LNCAP (cell line): ENCODE results near the gene MYL3.

ENCODE experiments used
- CTCF ChIP-seq: fragments of 450-650 bp; IDR thresholded peaks from 2 replicates; pipeline ENCODE4 v1.5.1; 2017; ENCODE audit warnings: mild to moderate bottlenecking

Gene MYL3

GRCh38 chr3:46853441-46854415 lies 9.5 kb downstream of the MYL3 start:
- TF ChIP-seq CTCF: no peak

- TF ChIP-seq CTCF: no peak
Measured at GRCh38 chr3:46852839-46853355, 10.3 kb downstream of the MYL3 start.

GRCh38 chr3:46852334-46852720 lies 10.9 kb downstream of the MYL3 start:
- no peak for TF ChIP-seq CTCF

- no peak for TF ChIP-seq CTCF
Measured at GRCh38 chr3:46851364-46852333, 11.6 kb downstream of the MYL3 start.

- TF ChIP-seq CTCF: no peak
Measured at GRCh38 chr3:46850468-46850779, 12.8 kb downstream of the MYL3 start.

DNA sequence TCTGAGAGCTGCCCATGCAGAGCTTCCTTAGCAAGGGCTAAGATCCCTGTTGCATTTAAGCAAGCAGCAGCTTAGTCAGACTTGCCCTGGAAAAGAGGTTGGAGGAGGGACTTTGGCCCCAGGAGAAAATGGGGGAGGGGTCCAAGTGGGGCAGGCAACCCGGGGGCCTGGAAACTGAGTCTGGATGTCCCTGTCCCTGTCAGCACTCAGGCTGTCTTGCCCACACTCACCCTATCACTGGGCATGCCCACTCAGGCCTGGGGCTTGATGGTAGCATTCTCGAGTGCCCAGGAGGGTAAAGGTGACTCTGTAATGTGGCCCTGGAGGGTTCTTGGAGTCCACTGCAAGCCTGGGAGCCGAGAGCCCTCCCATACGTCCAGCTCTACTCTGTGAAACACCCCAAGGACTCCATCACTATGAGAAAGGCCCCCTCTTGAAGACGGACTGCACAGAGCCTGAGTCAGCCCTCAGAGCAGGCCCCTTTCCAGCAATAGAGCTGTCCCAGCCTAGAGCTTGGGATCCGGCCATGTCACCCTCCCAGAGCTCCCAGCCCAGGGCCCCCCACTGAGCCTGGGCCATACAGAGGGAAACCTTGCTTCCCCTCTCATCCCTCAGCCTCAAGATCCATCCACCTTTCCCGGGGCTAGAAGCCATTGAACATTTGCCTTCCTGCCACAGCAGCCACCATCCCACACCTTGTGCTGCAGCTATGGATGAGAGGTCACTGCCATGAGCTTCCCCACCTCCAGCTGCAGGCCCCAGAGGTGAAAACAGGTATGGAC lies 13.4 kb downstream of the MYL3 start:
- no peak for TF ChIP-seq CTCF
